Measurements from ENCODE around the gene SAMD4A. TPM values are rescaled to one million over a fixed set of nuclear protein-coding genes. Genes with fewer than 3 reads are reported as not detected.
A peak's percentile ranks its signal among the peaks of the same experiment; 100 is the strongest.

Gene SAMD4A
- polyA plus RNA-seq, 2 of the 4 experiments (the other 2 are of a cell fraction), result 3.9 to 5.4 TPM

- DNase-seq (ENCODE audit: low read depth in 1 of 2, low spot score in 1 of 2) (peak; percentile 29 to 37), FAIRE-seq (no peak), ATAC-seq (peak; percentile 53 to 54; a peak in 5 of 6 replicates)
- Histone ChIP-seq H3K4me1 (peaks cover 52% of the 10 kb centered on the region), H3K4me3 (peak overlapping the region; percentile 37), H3K4me2 (peak overlapping the region; percentile 91), H3K9me3 (no peaks in the 10 kb centered on the region), H3K27ac (peak overlapping the region; percentile 86 to 88)
- WGBS (ENCODE audit: missing lambda C conversion rate), result 20% methylated on average over 11 of the region's 11 CpGs
- no peak for TF ChIP-seq RFX5 (IDR thresholded peaks at IDR 0.05)
- TF ChIP-seq, protein P1, sequence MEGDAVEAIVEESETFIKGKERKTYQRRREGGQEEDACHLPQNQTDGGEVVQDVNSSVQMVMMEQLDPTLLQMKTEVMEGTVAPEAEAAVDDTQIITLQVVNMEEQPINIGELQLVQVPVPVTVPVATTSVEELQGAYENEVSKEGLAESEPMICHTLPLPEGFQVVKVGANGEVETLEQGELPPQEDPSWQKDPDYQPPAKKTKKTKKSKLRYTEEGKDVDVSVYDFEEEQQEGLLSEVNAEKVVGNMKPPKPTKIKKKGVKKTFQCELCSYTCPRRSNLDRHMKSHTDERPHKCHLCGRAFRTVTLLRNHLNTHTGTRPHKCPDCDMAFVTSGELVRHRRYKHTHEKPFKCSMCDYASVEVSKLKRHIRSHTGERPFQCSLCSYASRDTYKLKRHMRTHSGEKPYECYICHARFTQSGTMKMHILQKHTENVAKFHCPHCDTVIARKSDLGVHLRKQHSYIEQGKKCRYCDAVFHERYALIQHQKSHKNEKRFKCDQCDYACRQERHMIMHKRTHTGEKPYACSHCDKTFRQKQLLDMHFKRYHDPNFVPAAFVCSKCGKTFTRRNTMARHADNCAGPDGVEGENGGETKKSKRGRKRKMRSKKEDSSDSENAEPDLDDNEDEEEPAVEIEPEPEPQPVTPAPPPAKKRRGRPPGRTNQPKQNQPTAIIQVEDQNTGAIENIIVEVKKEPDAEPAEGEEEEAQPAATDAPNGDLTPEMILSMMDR (IDR thresholded peaks at IDR 0.05), result no peak
- TF ChIP-seq ZFP36 (IDR thresholded peaks at IDR 0.05; ENCODE audit: borderline replicate concordance, partially characterized antibody), result no peak
- no peak for TF ChIP-seq MAFK (IDR thresholded peaks at IDR 0.05; ENCODE audit: partially characterized antibody)
- TF ChIP-seq ZSCAN20 (CRISPR knock-in tag; IDR thresholded peaks at IDR 0.05), result no peak
- TF ChIP-seq PHF8 (IDR thresholded peaks at IDR 0.05; ENCODE audit: borderline replicate concordance, low read depth), result no peak
- TF ChIP-seq BHLHE40 (IDR thresholded peaks at IDR 0.05; ENCODE audit: low read depth, low read length), result no peak
- TF ChIP-seq HOXB13 (CRISPR knock-in tag; IDR thresholded peaks at IDR 0.05; ENCODE audit: low read depth), result no peak
- POLR2A ChIA-PET, result interaction anchor here (0.5 to 1.6 kb wide), 8 partner anchors 15 to 120 kb away, joined by 3 to 7 read pairs (median 4); partner anchors contain the start of gene SAMD4A
- CTCF ChIA-PET, result interaction anchor here (0.6 to 1.9 kb wide), 9 partner anchors 9 to 225 kb away, joined by 3 to 12 read pairs (median 4); partner anchors contain the start of gene SAMD4A
These were observed 85.7 kb downstream of the SAMD4A start for GRCh38 chr14:54652605-54653052.

DNA sequence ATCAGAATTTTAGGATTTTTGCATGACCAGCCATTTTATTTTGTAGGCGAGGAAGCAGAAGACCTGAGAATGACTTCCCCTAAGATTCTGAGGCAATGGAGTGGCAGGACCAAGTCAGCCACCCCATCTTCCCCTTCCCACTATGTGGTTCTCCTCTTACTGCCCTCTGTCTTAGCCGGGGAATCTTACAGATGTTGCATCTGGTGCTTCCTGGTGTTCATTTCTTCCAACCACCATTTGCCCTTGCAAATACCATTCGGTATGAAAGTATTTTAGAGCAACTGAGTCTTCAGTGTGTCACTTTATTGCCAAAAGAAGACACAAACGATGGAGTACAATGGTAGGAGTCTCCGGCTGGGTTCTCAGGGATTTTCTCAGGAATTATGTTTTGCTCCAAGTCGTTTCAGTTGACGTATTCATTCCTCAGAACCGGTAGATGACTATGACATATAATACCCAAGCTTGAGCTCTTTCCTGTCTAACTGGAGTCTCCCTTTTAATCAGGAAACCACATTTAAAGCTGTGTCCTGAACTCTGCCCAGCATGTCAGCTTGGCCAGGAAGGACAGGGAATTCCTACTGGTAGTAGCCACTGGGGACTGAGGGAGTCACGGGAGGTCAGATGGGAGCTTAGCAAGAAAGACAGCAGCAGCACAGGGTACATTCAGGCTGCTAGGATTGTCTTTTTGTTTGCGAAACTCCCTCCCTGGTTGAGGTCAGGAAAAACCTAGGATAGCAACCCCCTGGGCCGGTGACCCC, 87.0 kb downstream of the SAMD4A start:
- no peak overlapping the region for H3K4me3 ChIP-seq
- ChIA-PET CTCF (interaction anchor here (0.8 to 2.2 kb wide), 6 partner anchors 13 to 119 kb away, joined by 3 to 9 read pairs (median 6); partner anchors contain the start of gene SAMD4A), POLR2A (interaction anchor here (1.0 kb wide), 2 partner anchors 88 to 119 kb away, joined by 3 read pairs; no protein-coding TSS in a partner anchor)
- WGBS (ENCODE audit: missing lambda C conversion rate), result 71% methylated on average over 11 of the region's 11 CpGs
- ATAC-seq (peak in 1 of 2 experiments; percentile 11; a peak in 1 of 6 replicates), DNase-seq (ENCODE audit: low read depth in 1 of 2, low spot score in 1 of 2) (peak; percentile 19 to 25), FAIRE-seq (no peak)
- H3K27ac ChIP-seq, result peak overlapping the region; percentile 86 to 88
- peak overlapping the region; percentile 91 for H3K4me2 ChIP-seq
- H3K4me1 ChIP-seq, result peaks cover 58% of the 10 kb centered on the region
- TF ChIP-seq, protein P2, sequence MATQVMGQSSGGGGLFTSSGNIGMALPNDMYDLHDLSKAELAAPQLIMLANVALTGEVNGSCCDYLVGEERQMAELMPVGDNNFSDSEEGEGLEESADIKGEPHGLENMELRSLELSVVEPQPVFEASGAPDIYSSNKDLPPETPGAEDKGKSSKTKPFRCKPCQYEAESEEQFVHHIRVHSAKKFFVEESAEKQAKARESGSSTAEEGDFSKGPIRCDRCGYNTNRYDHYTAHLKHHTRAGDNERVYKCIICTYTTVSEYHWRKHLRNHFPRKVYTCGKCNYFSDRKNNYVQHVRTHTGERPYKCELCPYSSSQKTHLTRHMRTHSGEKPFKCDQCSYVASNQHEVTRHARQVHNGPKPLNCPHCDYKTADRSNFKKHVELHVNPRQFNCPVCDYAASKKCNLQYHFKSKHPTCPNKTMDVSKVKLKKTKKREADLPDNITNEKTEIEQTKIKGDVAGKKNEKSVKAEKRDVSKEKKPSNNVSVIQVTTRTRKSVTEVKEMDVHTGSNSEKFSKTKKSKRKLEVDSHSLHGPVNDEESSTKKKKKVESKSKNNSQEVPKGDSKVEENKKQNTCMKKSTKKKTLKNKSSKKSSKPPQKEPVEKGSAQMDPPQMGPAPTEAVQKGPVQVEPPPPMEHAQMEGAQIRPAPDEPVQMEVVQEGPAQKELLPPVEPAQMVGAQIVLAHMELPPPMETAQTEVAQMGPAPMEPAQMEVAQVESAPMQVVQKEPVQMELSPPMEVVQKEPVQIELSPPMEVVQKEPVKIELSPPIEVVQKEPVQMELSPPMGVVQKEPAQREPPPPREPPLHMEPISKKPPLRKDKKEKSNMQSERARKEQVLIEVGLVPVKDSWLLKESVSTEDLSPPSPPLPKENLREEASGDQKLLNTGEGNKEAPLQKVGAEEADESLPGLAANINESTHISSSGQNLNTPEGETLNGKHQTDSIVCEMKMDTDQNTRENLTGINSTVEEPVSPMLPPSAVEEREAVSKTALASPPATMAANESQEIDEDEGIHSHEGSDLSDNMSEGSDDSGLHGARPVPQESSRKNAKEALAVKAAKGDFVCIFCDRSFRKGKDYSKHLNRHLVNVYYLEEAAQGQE (IDR thresholded peaks at IDR 0.05), result no peak
- TF ChIP-seq ESRRA (IDR thresholded peaks at IDR 0.05; ENCODE audit: borderline replicate concordance, low read length) (no peak), RNF2 (IDR thresholded peaks at IDR 0.05; ENCODE audit: borderline replicate concordance, low read depth) (no peak), CHD4 (IDR thresholded peaks at IDR 0.05; ENCODE audit: borderline replicate concordance) (no peak), NR3C1 (IDR thresholded peaks at IDR 0.05) (no peak), RAD21 (conservative IDR thresholded peaks at IDR 0.05 in 1 of 2, IDR thresholded peaks at IDR 0.05 in 1 of 2) (no peak), SMC3 (IDR thresholded peaks at IDR 0.05) (no peak)
- TF ChIP-seq, protein P3, sequence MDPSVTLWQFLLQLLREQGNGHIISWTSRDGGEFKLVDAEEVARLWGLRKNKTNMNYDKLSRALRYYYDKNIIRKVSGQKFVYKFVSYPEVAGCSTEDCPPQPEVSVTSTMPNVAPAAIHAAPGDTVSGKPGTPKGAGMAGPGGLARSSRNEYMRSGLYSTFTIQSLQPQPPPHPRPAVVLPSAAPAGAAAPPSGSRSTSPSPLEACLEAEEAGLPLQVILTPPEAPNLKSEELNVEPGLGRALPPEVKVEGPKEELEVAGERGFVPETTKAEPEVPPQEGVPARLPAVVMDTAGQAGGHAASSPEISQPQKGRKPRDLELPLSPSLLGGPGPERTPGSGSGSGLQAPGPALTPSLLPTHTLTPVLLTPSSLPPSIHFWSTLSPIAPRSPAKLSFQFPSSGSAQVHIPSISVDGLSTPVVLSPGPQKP (IDR thresholded peaks at IDR 0.05; ENCODE audit: low read depth, low read length), result no peak
- H3K9me3 ChIP-seq, result no peaks in the 10 kb centered on the region

Data from A549 (cell line).